Smooth muscle cell (in vitro differentiated cells): Measurements from ENCODE around the gene EML1. TPM values are rescaled to one million over a fixed set of nuclear protein-coding genes. Genes with fewer than 3 reads are reported as not detected.

Source experiments
- DNase-seq: peaks from one replicate; lab custom pipeline; 2025; ENCODE audit not compliant: unreplicated experiment; lab: John Stamatoyannopoulos, UW
- H2AFZ ChIP-seq: fragments of 200-600 bp; sonication (generic); 2 replicates; pipeline ENCODE4 v1.6.0; 2016; ENCODE audit warnings: antibody characterized with exemption, low read depth, mild to moderate bottlenecking
- H3F3A ChIP-seq: fragments of 200-600 bp; sonication (generic); 2 replicates; pipeline ENCODE4 v1.6.0; 2017; ENCODE audit warnings: antibody characterized with exemption, low read depth
- H3K27ac ChIP-seq: fragments of 200-600 bp; sonication (generic); 2 replicates; pipeline ENCODE4 v1.5.1; 2016; ENCODE audit warnings: low read depth, mild to moderate bottlenecking
- H3K27me3 ChIP-seq: fragments of 200-600 bp; sonication (generic); 2 replicates; pipeline ENCODE4 v1.6.1; 2016; ENCODE audit warnings: low read depth, mild to moderate bottlenecking
- H3K36me3 ChIP-seq: fragments of 200-600 bp; sonication (generic); 2 replicates; pipeline ENCODE4 v1.5.1; 2016; ENCODE audit warnings: low read depth
- H3K4me1 ChIP-seq: fragments of 200-600 bp; sonication (generic); 2 replicates; pipeline ENCODE4 v1.5.1; 2016; ENCODE audit warnings: low read depth
- H3K4me2 ChIP-seq: fragments of 200-600 bp; sonication (generic); 2 replicates; pipeline ENCODE4 v1.6.0; 2016; ENCODE audit warnings: mild to moderate bottlenecking
- H3K4me3 ChIP-seq: fragments of 200-600 bp; sonication (generic); 2 replicates; pipeline ENCODE4 v1.5.1; 2016; ENCODE audit warnings: mild to moderate bottlenecking
- H3K79me2 ChIP-seq: fragments of 200-600 bp; sonication (generic); 2 replicates; pipeline ENCODE4 v1.6.0; 2016; ENCODE audit warnings: low read depth, mild to moderate bottlenecking
- H3K9ac ChIP-seq: fragments of 200-600 bp; sonication (generic); 2 replicates; pipeline ENCODE4 v1.6.0; 2016; ENCODE audit warnings: low read depth
- H3K9me3 ChIP-seq: fragments of 200-600 bp; sonication (generic); replicated peaks from 2 replicates; pipeline ENCODE4 v1.5.1; 2016; ENCODE audit warnings: low read depth
- H4K20me1 ChIP-seq: fragments of 200-600 bp; sonication (generic); 2 replicates; pipeline ENCODE4 v1.6.0; 2016; ENCODE audit warnings: low read depth
- WGBS: methylation state at CpG from one replicate; pipeline ENCODE4 v1.1.7; 2016; ENCODE audit warnings: low lambda C conversion rate; 5-methylcytosine and 5-hydroxymethylcytosine counted together
- polyA plus RNA-seq: library from polyadenylated mRNA; unstranded; fragments of >200 nt; fragmentation: Nextera tagmentation; extraction: Ambion mirVana; gene quantifications from 2 replicates; pipeline ENCODE4 v1.2.1, GENCODE V29; 2016
- total RNA-seq: library from RNA; depleted of rRNA; stranded (reverse); fragments of >200 nt; gene quantifications from 2 replicates; pipeline ENCODE4 v1.2.3, GENCODE V29; 2014
- TF ChIP-seq, protein P1 (sequence below): fragments of 200-600 bp; sonication (generic); IDR thresholded peaks from 2 replicates; pipeline ENCODE4 v1.5.1; 2017; ENCODE audit warnings: borderline replicate concordance, mild to moderate bottlenecking, antibody characterized with exemption; ENCODE audit not compliant: insufficient read depth, poor library complexity, severe bottlenecking

The EML1 gene
- total and polyA plus RNA-seq, 2 experiments from 2014 or later: 13.0 to 31.2 TPM

DNA sequence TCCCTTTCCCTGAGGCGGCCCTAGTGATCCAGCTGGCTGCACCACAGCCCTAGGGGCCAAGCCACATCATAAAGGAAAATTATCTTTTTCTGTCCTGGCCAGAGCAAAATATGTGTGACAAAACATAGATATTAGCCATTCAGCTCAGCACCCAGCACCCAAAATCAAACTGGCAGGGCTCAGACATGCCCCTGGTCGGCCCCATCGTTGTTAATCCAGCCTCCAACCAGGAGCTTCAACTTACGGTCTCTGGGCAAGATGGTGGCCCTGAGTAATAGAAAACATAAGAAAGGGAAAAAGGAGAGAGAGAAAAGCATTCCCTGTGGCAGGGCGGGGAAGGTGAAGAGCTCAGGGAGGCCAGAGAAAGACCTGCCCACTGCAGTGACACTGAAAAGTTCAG, 111.9 kb downstream of the EML1 start:
- no peak for DNase-seq
- Histone ChIP-seq H3F3A (no peaks in the 10 kb centered on the region), H3K79me2 (no peaks in the 10 kb centered on the region), H3K36me3 (peaks cover 10% of the 10 kb centered on the region), H3K4me2 (no peak overlapping the region), H3K9me3 (peaks cover 6% of the 10 kb centered on the region), H3K9ac (no peak overlapping the region), H2AFZ (no peak overlapping the region), H3K4me3 (no peak overlapping the region), H3K27ac (no peak overlapping the region), H3K27me3 (no peaks in the 10 kb centered on the region), H4K20me1 (no peaks in the 10 kb centered on the region), H3K4me1 (peaks cover 5% of the 10 kb centered on the region)
- WGBS: over 99% methylated on average over 5 of the region's 5 CpGs
- TF ChIP-seq, protein P1, sequence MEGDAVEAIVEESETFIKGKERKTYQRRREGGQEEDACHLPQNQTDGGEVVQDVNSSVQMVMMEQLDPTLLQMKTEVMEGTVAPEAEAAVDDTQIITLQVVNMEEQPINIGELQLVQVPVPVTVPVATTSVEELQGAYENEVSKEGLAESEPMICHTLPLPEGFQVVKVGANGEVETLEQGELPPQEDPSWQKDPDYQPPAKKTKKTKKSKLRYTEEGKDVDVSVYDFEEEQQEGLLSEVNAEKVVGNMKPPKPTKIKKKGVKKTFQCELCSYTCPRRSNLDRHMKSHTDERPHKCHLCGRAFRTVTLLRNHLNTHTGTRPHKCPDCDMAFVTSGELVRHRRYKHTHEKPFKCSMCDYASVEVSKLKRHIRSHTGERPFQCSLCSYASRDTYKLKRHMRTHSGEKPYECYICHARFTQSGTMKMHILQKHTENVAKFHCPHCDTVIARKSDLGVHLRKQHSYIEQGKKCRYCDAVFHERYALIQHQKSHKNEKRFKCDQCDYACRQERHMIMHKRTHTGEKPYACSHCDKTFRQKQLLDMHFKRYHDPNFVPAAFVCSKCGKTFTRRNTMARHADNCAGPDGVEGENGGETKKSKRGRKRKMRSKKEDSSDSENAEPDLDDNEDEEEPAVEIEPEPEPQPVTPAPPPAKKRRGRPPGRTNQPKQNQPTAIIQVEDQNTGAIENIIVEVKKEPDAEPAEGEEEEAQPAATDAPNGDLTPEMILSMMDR: no peak

DNA sequence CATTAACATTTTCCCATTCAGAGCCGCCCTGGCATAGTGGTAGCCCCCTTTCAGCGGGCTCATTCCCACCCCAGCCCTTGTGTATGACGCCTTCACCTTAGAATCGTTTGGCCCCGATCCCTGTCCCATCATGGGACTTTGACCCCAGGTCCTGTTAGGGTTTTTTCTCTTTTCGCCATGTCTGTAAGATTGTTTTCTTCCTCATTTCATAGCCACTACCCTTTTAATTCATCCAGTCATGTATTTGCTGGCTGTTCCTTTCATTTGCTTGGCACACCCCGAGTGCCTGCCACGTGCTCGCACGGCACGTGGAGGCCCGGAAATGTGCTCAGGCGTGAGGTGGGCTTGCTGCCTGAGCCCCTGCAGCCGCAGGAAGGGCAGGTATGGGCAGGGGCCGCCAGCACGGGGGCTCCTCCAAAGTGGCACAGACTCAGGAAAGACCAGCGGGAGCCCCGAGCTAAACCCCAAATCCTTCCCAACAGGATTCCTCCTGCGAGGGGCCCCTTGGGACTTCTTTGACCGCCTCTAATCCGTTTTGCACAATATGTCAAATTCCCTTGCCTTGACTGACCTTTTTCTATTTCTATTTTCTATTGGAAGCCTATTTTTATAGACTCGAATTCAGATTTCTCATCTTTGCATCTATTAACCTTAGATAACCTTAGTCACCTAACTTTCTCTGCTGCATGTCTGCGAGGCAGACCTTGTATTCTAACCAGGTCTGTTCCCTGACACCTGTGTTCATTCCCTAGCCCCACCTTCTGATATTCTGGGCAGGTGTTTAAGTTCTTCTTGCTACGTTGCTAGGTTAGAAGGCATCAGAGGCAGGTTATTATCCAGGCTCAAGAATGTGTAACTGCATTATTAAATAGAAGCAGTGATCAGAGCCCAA, 114.8 kb downstream of the EML1 start:
- Histone ChIP-seq H3K27ac (no peak overlapping the region), H3K4me1 (peaks cover 15% of the 10 kb centered on the region), H3K79me2 (no peaks in the 10 kb centered on the region), H3K36me3 (peaks cover 10% of the 10 kb centered on the region), H4K20me1 (no peaks in the 10 kb centered on the region), H3K9me3 (peaks cover 6% of the 10 kb centered on the region), H3K27me3 (no peaks in the 10 kb centered on the region), H3K4me3 (no peak overlapping the region), H3K4me2 (no peak overlapping the region), H2AFZ (no peak overlapping the region), H3K9ac (no peak overlapping the region), H3F3A (peaks cover 10% of the 10 kb centered on the region)
- DNase-seq: no peak
- TF ChIP-seq, protein P1: no peak
- WGBS: 96% methylated on average over 24 of the region's 24 CpGs

DNA sequence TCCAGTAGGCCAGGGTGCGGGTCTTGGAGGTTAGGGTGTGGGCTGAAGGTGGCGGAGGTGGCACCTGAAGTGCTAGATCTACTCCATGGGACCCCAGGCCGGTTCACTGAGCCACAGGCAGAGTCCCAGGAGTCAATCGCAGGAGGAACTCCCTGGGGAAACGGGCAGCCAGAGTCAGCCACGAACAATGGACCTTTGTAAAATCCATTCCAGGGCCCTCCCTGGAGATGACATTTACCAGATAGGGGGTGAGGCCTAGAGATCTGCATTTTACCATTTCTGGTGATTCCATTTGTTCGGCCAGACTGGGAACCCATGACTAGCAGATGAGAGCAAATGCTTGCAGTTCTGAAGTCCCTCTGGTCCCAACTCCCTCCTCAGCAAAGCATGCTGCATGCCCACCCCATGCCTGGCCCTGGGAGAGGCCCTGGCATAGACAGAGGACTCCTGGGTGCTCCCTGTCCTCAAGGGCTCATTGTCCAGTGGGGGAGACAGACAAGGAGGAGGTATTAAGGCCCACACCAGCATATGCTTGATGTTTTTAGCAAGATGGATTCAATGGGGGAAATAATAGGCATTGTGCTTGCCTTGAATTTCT, 115.5 kb downstream of the EML1 start:
- Histone ChIP-seq H3K79me2 (no peaks in the 10 kb centered on the region), H3K4me2 (no peak overlapping the region), H3K4me1 (peaks cover 15% of the 10 kb centered on the region), H2AFZ (no peak overlapping the region), H3K9ac (no peak overlapping the region), H3K9me3 (no peaks in the 10 kb centered on the region), H3K27me3 (no peaks in the 10 kb centered on the region), H3K4me3 (no peak overlapping the region), H3K27ac (no peak overlapping the region), H4K20me1 (no peaks in the 10 kb centered on the region), H3F3A (peaks cover 10% of the 10 kb centered on the region), H3K36me3 (peaks cover 5% of the 10 kb centered on the region)
- WGBS: 86% methylated on average over 7 of the region's 7 CpGs
- DNase-seq: no peak
- TF ChIP-seq, protein P1: no peak
